Keratinocyte (primary cell): ENCODE measurements around the gene NTF4. TPM values are rescaled to one million over a fixed set of nuclear protein-coding genes. Genes with fewer than 3 reads are reported as not detected.
A peak's percentile ranks its signal among the peaks of the same experiment; 100 is the strongest.

Experiments
- DNase-seq: peaks from one replicate; pipeline ENCODE4 v3.0.0-alpha.2; 2011; ENCODE audit warnings: low read depth, missing footprints, low spot score
- FAIRE-seq: peaks from 2 replicates; lab custom pipeline; 2011; peaks lifted over from hg19 to GRCh38; lab: Jason Lieb, UNC
- H2AFZ ChIP-seq: 2 replicates; pipeline ENCODE4 v1.6.0; 2012; ENCODE audit warnings: low read length, control low read depth, inconsistent platforms; ENCODE audit not compliant: control insufficient read depth
- H3K27ac ChIP-seq: 2 replicates; pipeline ENCODE4 v1.5.1; 2011; ENCODE audit warnings: low read length; ENCODE audit not compliant: control insufficient read depth, insufficient read depth
- H3K27me3 ChIP-seq: 3 replicates; pipeline ENCODE4 v1.6.0; 2011; ENCODE audit warnings: low read length; ENCODE audit not compliant: control insufficient read depth, insufficient read depth; ENCODE audit errors: extremely low read depth
- H3K36me3 ChIP-seq, 2 experiments: 2 replicates in 1 of 2; 3 replicates in 1 of 2; pipeline ENCODE4 v1.5.1; 2011; ENCODE audit warnings: low read length in 2 of 2, mild to moderate bottlenecking in 1 of 2; ENCODE audit not compliant: control insufficient read depth in 2 of 2, insufficient read depth in 2 of 2; ENCODE audit errors: extremely low read depth in 1 of 2
- H3K4me1 ChIP-seq: 3 replicates; pipeline ENCODE4 v1.5.1; 2011; ENCODE audit warnings: low read length; ENCODE audit not compliant: control insufficient read depth, insufficient read depth; ENCODE audit errors: extremely low read depth
- H3K4me2 ChIP-seq: 3 replicates; pipeline ENCODE4 v1.6.0; 2011; ENCODE audit warnings: low read depth, low read length; ENCODE audit not compliant: control insufficient read depth, insufficient read depth; ENCODE audit errors: extremely low read depth
- H3K4me3 ChIP-seq, 3 experiments: fragments of 200-600 bp in 1 of 3; sonication (generic) in 1 of 3; 2 replicates in 2 of 3; 3 replicates in 1 of 3; pipeline ENCODE4 v1.5.1; 2011 to 2016; ENCODE audit warnings: low read length in 3 of 3, mild to moderate bottlenecking in 3 of 3, control low read depth in 2 of 3, inconsistent platforms in 1 of 3, low read depth in 1 of 3, mixed read lengths in 1 of 3, mixed run types in 1 of 3, moderate library complexity in 1 of 3; ENCODE audit not compliant: control insufficient read depth in 2 of 3, insufficient read depth in 2 of 3; ENCODE audit errors: extremely low read depth in 1 of 3
- H3K79me2 ChIP-seq: 2 replicates; pipeline ENCODE4 v1.6.0; 2012; ENCODE audit warnings: low read length; ENCODE audit not compliant: control insufficient read depth, insufficient read depth
- H3K9ac ChIP-seq: 3 replicates; pipeline ENCODE4 v1.6.0; 2011; ENCODE audit warnings: low read length; ENCODE audit not compliant: control insufficient read depth, insufficient read depth; ENCODE audit errors: extremely low read depth
- H3K9me1 ChIP-seq: 3 replicates; pipeline ENCODE4 v1.6.0; 2011; ENCODE audit warnings: low read length; ENCODE audit not compliant: control insufficient read depth, insufficient read depth; ENCODE audit errors: extremely low read depth
- H3K9me3 ChIP-seq: 2 replicates; pipeline ENCODE4 v1.5.1; 2012; ENCODE audit warnings: low read depth, low read length; ENCODE audit not compliant: control insufficient read depth
- H4K20me1 ChIP-seq: 3 replicates; pipeline ENCODE4 v1.6.0; 2011; ENCODE audit warnings: low read length; ENCODE audit not compliant: control insufficient read depth, insufficient read depth; ENCODE audit errors: extremely low read depth
- CTCF ChIP-seq, 3 experiments: IDR thresholded peaks in 1 of 3; conservative IDR thresholded peaks in 1 of 3; optimal IDR thresholded peaks in 1 of 3; 2 replicates in 2 of 3; 3 replicates in 1 of 3; pipeline versions ENCODE3 to v1.5.1; 2011; ENCODE audit warnings: low read length in 3 of 3, mild to moderate bottlenecking in 3 of 3, moderate library complexity in 2 of 3, control low read depth in 1 of 3, inconsistent platforms in 1 of 3; ENCODE audit not compliant: insufficient read depth in 2 of 3; ENCODE audit errors: extremely low read depth in 1 of 3
- EZH2 ChIP-seq: IDR thresholded peaks from one replicate; pipeline ENCODE4 v1.6.1; 2012; ENCODE audit warnings: inconsistent platforms, mild to moderate bottlenecking, low read length, moderate library complexity
- dilution Hi-C: fragments of 300-500 bp; cut with MboI; formaldehyde crosslinking; loops from one replicate; pipeline ENCODE4 v1.7.0; 2020; ENCODE audit warnings: low sequenced_read_pairs; ENCODE audit not compliant: extremely low pct_ligation_motif_present
- polyA plus RNA-seq, 5 experiments: library from polyadenylated mRNA; depleted of rRNA in 3 of 5; stranded (reverse) in 3 of 5; stranded (forward) in 1 of 5; unstranded in 1 of 5; fragments of >200 nt; gene quantifications; 1 replicate in 1 of 5; 2 replicates in 3 of 5; 3 replicates in 1 of 5; pipeline versions ENCODE4 v1.2.1 to v1.2.3, GENCODE V29; 2011 to 2012; ENCODE audit warnings: missing spikeins in 2 of 5, low read depth in 1 of 5, low replicate concordance in 1 of 5

Gene NTF4
- polyA plus RNA-seq, 1 donor (not counting 4 experiments of a cell fraction or from before 2014, with no cell fraction given) = 8.3 TPM

- Histone ChIP-seq H3K9ac (no peak overlapping the region), H3K9me3 (no peaks in the 10 kb centered on the region), H3K4me3 (no peak overlapping the region), H3K36me3 (no peaks in the 10 kb centered on the region), H3K27ac (no peak overlapping the region), H2AFZ (no peak overlapping the region), H3K27me3 (peaks cover 49% of the 10 kb centered on the region), H3K9me1 (no peaks in the 10 kb centered on the region), H3K4me1 (peaks cover 4% of the 10 kb centered on the region), H4K20me1 (no peaks in the 10 kb centered on the region), H3K79me2 (no peaks in the 10 kb centered on the region), H3K4me2 (no peak overlapping the region)
- dilution Hi-C loops = no loop called here
- no peak for TF ChIP-seq CTCF (optimal IDR thresholded peaks at IDR 0.05 in 1 of 3, IDR thresholded peaks at IDR 0.05 in 1 of 3, conservative IDR thresholded peaks at IDR 0.05 in 1 of 3; ENCODE audit: extremely low read depth in 1 of 3, insufficient read depth in 2 of 3, low read length in 3 of 3)
- TF ChIP-seq EZH2 = peak; percentile 77
- DNase-seq (no peak), FAIRE-seq (no peak)
These were observed 7.4 kb upstream of the NTF4 start for GRCh38 chr19:49071860-49072547.

GRCh38 chr19:49070416-49070815 lies 5.8 kb upstream of the NTF4 start:
- Histone ChIP-seq H3K9ac (no peak overlapping the region), H3K9me3 (no peaks in the 10 kb centered on the region), H3K4me3 (no peak overlapping the region), H3K27me3 (peaks cover 56% of the 10 kb centered on the region), H3K4me1 (peaks cover 5% of the 10 kb centered on the region), H4K20me1 (no peaks in the 10 kb centered on the region), H3K4me2 (no peak overlapping the region), H2AFZ (no peak overlapping the region), H3K36me3 (no peaks in the 10 kb centered on the region), H3K79me2 (no peaks in the 10 kb centered on the region), H3K27ac (no peak overlapping the region), H3K9me1 (no peaks in the 10 kb centered on the region)
- dilution Hi-C loops = no loop called here
- no peak for TF ChIP-seq CTCF (optimal IDR thresholded peaks at IDR 0.05 in 1 of 3, IDR thresholded peaks at IDR 0.05 in 1 of 3, conservative IDR thresholded peaks at IDR 0.05 in 1 of 3; ENCODE audit: extremely low read depth in 1 of 3, insufficient read depth in 2 of 3, low read length in 3 of 3)
- TF ChIP-seq EZH2 = no peak
- no peak for DNase-seq
- FAIRE-seq = no peak
